HG02759 (cell line): Measurements from ENCODE around the gene NELFB.

ENCODE experiments used
- ATAC-seq: cut with Tn5 transposase; IDR thresholded peaks from one replicate; pipeline ENCODE4 v1.9.1; 2021; ENCODE audit warnings: mild to moderate bottlenecking, moderate library complexity; ENCODE audit not compliant: unreplicated experiment

The NELFB gene

GRCh38 chr9:137301081-137301947 is 46.2 kb downstream of the NELFB start:
- ATAC-seq: peak; percentile 4

- peak; percentile 76 for ATAC-seq
These were observed 47.0 kb downstream of the NELFB start, which contains the start of gene NRARP for GRCh38 chr9:137302118-137302448. NRARP (minus strand) TSS chr9:137302271; CDS start chr9:137301928, 343 bp downstream.

DNA sequence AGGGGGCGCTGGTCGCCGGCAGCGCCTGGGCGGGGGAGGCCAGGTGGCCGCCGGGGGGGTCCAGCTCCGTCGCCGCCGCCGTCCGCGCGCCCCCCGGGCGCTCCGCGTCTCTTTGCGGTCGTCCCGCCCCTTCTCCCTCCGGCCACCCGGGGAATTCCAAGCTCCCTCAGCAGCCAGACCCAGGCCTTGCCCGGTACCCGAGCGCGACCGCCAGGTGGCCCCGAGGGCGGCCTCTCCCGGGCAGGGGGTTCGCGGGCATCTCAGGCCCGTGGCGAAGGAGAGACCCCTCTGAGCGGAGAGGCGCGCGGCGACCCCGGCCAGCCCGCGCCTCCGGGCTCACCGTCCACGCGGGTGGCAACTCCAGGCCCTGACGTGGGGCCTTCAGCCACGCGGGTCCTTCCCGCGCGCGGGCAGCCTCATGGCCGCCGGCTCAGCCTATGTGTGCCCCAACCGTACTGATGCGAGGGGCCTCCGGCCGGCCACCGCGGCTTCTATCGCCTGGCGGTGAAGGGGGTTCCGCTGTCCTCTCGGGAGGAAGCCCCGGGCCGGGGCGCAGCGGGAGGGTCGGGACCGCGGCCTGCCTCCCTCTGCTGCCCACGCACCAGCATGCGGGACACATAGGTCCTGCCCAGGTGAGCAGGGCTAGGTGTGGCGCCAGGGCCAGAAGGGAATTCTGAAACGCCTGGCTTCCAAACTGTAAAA is 47.5 kb downstream of the NELFB start:
- ATAC-seq: peak; percentile 44

DNA sequence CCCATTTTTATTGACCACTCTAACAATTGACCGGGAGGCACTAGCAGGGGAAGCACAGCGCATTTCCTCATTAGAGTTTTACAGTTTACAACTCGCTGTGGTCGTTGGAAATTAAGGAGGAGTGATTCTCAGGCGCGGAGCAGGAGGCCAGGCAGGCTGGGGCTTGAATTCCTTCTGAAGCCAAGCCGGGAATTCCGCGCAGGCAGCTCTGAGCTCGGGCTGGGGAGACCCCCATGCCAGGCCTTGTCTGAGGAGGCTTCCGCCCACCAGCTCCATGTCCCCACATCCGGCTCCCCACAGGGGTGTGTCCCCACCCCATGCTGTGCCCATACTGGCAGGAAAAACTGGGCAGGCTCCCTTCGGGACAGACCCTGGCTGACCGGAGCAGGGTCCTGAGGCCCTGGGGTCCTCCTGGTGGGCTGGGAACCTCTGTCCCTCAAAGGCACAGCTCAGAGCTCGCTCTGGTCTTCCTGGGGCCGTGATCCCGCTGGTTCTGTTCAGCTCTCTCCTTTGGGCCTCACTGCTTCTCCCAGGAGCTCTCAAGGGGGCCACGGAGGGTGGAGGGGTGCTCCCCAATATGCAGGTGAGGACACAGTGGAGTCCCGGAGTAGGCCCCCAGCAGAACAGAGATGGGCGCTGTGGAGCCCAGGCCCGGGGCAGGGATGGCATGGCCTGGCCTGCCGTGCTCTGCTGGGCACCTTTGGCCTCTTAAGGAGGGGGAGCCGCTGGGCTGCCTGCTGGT is 48.2 kb downstream of the NELFB start:
- ATAC-seq: no peak

- no peak for ATAC-seq
These were observed 48.8 kb downstream of the NELFB start for GRCh38 chr9:137303893-137304382.

- no peak for ATAC-seq
These were observed 49.4 kb downstream of the NELFB start for GRCh38 chr9:137304383-137305059.

- no peak for ATAC-seq
These were observed 50.1 kb downstream of the NELFB start for GRCh38 chr9:137305060-137305797.

DNA sequence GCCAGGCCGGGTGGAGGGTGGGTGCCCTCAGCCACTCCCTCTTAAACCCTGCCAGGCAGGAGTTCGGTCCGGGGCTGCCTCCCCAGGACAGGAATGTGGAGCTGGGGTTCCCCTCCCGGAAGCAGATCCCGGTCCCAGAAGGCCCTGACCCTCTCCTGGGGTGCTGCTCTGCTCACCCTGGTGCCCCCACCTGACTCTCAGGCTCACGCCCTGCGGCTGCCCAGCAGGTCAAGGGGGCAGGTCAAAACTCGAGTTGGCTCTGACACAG is 50.6 kb downstream of the NELFB start:
- no peak for ATAC-seq

DNA sequence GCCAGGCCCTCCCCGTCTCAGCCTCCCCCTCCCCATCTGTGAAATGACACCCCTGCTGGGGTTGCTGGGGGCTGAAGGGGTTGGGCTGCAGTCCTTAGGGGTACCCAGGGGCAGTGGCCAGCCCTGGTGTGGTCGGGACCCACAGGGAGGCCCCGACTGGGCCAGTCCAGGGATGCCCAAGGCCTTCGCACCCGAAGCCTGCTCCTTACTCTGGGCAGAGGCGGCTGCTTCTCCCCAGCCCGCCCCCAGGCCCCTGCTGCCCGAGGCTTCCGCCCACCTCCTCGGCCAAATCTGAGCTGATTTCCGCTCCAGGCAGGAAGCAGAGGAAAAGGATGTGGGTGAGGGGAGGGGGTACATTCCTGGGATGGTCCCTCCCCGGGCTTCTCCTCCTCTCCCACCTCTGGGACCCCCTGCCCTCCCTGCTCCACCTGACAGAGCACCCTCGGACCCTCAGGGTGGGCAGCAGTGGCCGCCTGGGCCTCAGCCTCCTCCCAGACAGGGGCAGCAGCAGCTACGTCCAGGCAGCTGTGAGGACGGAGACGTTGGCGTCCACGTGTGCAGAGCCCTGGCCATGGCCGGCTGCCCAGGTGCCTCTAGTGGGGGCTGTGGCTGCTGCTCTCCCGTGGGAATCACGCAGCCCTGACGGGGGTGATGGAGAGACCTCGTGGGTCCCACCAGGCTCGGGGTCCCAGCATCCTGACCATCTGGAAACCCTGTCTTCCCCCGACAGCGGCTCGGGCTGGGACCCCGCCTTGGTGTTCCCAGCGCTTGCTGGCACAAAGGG is 51.1 kb downstream of the NELFB start:
- no peak for ATAC-seq

GRCh38 chr9:137306850-137307254 is 51.7 kb downstream of the NELFB start:
- no peak for ATAC-seq

- ATAC-seq: no peak
These were observed 52.3 kb downstream of the NELFB start for GRCh38 chr9:137307255-137308056.

DNA sequence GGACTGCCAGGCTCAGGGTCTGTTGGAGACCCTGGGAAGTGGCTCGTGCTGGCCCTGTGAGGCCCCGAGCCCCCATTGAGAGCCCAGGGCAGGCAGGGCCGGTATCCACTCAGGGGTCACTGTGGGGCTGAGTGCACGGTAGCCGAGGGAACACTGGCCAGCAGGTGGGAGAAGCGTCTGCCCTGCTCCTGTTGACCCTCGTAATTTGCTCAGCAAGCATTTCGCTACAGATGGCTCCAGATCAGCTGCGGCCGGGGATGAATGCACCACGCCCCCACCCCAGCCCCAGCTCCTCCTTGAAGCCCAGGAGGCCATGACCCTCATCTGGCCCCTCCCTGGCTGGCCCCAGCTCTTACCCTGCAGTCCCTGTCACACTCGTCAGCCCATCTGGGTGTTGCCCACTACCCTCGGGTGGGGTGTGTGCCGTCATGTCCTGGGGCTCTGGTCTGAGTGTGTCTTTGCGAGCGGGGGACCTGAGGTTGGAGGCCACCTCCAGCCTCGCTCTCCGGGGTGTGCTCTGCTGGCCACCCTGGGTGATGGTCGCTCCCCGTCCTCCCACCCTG is 53.0 kb downstream of the NELFB start:
- no peak for ATAC-seq

- ATAC-seq: no peak
These were observed 54.5 kb downstream of the NELFB start for GRCh38 chr9:137309368-137310188.

DNA sequence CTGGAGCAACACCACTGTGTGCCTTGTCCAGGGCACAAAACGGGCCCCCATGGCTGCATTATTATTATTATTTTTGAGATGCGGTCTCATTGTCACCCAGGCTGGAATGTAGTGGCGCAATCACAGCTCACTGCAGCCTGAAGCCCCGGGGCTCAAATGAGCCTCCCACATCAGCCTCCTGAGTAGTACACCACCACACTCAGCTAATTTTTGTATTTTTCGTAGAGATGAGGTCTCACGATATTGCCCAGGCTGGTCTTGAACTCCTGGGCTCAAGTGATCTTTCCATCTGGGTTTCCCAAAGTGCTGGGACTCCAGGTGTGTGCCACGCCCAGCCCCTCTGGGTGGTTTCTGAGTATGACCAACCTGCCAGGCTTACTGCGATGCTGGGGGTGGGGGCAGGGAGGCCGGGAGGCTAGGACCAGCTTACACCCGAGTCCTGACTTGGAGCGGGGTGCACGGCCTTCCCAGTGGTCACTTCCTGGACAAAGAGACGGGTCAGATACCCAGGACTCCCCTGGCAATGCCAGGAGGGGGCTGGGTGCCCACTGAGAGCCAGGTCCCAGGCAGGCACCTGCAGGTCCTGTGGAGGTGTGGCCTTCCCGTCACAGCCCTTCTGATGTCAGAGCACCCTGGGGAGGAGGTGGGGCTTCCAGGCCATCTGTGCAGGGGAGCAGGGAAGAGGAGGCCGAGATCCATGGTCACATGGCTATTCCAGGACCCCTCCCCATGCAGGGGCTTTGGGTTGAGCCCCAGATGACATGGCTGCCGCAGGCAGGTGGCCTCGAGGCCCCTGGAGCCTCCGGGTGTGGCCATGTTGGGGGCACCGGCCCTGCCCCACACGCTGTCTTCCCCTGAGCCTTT is 55.3 kb downstream of the NELFB start:
- ATAC-seq: no peak

DNA sequence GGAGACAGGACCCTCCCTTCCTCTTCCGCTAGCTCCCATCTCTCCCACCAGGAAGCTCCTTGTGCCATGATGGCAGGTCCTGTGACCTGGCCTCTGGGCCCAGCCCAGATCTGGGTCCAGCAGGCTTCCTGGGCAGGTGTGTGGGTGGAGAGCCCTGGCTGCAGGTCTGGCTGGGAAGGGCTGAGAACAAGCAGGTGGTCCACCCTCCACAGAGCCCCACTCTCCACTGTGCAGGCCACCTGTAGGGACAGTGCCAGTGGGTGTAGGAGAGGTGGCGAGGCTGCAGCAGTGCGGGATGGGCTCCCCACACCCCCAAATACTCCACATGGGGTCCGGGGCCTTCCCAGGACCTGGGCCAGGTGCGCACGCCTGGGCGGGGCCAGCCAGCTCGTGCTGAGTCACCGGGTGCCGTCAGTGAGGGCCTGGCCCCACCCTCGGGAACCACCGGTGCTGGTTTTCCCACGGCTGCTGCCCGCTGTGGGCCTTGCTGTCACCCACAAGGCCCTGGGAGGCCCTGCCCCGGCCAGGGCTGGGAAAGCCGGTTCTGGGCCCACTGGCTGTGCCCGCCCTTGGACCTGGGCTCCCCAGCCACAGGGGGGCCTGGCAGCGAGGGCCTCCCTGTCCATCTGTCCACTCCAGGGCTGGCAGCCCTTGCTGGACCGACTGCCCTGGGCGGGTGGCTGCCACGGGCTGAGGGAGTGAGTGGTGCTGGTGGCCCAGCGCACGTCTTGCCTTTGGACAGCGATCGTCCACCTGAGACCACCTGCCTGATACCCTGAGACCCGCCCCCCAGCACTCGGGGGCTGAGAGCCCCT is 56.3 kb downstream of the NELFB start:
- no peak for ATAC-seq
